ENCODE measurements around the gene ANGPTL2. TPM values are rescaled to one million over a fixed set of nuclear protein-coding genes. Genes with fewer than 3 reads are reported as not detected.

ANGPTL2 gene
- total and polyA plus RNA-seq, 2 experiments from 2014 or later = 3.0 to 5.8 TPM

DNA sequence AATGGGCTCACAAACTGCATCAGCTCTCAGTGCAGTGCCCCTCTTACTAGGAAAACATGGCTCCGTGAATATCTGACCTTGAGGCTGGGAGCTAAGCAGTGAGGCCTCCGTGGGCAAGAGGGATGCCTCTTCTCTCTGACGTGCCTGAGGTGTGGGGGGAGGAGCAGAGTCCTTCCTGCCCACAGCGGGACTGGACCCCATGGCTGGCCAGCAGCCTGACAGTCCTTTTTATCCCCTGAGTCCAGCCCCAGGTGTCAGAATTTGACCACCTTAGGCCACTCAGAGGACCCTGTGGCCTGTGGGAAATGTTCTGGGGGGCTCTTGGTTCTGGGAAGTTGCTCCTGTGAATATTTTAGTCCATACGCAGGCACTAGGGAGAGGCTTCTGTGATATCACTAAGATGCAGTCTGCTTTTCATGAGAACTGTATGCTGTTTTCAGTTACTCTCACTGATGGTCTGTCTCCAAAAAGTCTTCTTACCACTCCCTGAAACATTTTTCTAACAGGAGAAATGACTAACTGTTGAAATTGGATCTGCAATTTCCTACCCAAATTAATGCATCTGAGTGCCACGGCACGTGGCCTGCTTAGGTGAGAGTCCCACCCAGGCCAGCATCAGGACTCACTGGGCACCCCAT lies 23.4 kb downstream of the ANGPTL2 start:
- TF ChIP-seq, protein P1, sequence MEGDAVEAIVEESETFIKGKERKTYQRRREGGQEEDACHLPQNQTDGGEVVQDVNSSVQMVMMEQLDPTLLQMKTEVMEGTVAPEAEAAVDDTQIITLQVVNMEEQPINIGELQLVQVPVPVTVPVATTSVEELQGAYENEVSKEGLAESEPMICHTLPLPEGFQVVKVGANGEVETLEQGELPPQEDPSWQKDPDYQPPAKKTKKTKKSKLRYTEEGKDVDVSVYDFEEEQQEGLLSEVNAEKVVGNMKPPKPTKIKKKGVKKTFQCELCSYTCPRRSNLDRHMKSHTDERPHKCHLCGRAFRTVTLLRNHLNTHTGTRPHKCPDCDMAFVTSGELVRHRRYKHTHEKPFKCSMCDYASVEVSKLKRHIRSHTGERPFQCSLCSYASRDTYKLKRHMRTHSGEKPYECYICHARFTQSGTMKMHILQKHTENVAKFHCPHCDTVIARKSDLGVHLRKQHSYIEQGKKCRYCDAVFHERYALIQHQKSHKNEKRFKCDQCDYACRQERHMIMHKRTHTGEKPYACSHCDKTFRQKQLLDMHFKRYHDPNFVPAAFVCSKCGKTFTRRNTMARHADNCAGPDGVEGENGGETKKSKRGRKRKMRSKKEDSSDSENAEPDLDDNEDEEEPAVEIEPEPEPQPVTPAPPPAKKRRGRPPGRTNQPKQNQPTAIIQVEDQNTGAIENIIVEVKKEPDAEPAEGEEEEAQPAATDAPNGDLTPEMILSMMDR (IDR thresholded peaks at IDR 0.05; ENCODE audit: low read depth, low read length) = no peak
- no peak for DNase-seq (ENCODE audit: low read depth in 1 of 2, low spot score in 1 of 2)
- H3K9me3 ChIP-seq (ENCODE audit: low read depth) = no peaks in the 10 kb centered on the region
- H3K27ac ChIP-seq = no peak overlapping the region
- H3K27me3 ChIP-seq = no peaks in the 10 kb centered on the region
- H3K36me3 ChIP-seq = no peaks in the 10 kb centered on the region
- no peak overlapping the region for H3K4me3 ChIP-seq
- H3K4me1 ChIP-seq (ENCODE audit: low read depth) = peaks cover 1% of the 10 kb centered on the region

DNA sequence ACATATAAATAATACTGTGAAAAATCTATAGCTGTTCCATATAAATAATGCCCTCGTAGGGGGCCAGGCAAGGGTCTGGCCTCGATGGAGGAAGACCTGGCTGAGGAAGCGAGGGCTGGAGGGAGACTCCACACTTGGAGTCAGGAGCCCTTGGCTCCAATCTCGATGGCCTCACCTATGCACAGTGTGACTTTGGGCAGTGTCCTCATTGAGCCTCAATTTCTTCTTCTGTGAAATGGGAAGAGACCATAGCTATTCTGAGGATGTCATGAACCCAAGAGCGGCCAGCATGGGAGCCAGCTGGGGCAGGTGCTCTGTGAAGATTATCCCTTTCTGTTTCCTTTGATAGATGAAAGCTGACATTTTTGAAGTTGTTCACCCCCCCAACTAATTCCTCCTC lies 24.8 kb downstream of the ANGPTL2 start:
- no peak for DNase-seq (ENCODE audit: low read depth in 1 of 2, low spot score in 1 of 2)
- H3K4me3 ChIP-seq = no peak overlapping the region
- no peaks in the 10 kb centered on the region for H3K4me1 ChIP-seq (ENCODE audit: low read depth)
- TF ChIP-seq, protein P1 (IDR thresholded peaks at IDR 0.05; ENCODE audit: low read depth, low read length) = no peak
- H3K27me3 ChIP-seq = no peaks in the 10 kb centered on the region
- no peaks in the 10 kb centered on the region for H3K9me3 ChIP-seq (ENCODE audit: low read depth)
- H3K27ac ChIP-seq = no peak overlapping the region
- H3K36me3 ChIP-seq = no peaks in the 10 kb centered on the region

DNA sequence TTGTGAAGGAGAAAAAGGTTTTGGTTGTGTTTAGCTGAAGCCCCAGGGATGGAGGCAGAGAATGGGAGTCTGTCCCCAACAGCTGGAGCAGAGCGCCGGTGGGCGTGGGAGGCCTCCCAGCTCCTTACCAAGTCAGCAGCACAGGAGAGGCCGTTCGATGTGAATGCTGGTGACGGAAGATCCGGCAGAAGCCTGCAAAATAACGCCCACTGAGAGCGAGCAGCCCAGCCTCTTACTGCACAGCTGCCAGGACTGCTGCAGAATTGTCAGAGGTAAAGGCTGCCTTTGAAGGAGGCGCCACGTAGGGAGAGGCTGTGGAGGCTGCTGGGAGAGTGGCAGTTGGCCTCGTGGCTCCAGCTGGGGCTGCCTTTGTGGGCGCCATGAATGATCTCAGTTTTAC lies 26.2 kb downstream of the ANGPTL2 start:
- Histone ChIP-seq H3K27me3 (no peaks in the 10 kb centered on the region), H3K4me1 (ENCODE audit: low read depth) (no peaks in the 10 kb centered on the region), H3K4me3 (no peak overlapping the region), H3K9me3 (ENCODE audit: low read depth) (no peaks in the 10 kb centered on the region), H3K36me3 (no peaks in the 10 kb centered on the region), H3K27ac (no peak overlapping the region)
- DNase-seq (ENCODE audit: low read depth in 1 of 2, low spot score in 1 of 2) = peak in 1 of 2 donors; percentile 53
- TF ChIP-seq, protein P1 (IDR thresholded peaks at IDR 0.05; ENCODE audit: low read depth, low read length) = no peak

DNA sequence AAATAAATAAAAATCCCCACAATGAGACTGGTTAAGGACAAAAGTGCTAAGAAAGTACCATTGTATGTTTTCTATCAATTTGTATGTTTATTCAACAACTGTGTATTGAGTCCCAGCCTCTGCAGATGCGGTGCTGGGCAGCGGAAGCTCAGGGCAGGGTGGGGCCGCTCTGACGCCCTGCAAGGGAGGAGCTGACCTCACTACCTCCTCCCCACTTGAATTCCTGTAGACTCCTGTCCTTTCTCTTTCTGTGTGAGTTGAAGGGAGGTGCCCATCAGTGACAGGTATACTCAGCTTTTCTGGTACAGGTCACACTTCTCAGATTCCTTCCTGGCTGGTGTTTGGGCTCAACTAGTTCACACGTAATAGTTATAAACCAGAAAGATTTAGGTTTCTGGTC lies 27.0 kb downstream of the ANGPTL2 start:
- TF ChIP-seq, protein P1 (IDR thresholded peaks at IDR 0.05; ENCODE audit: low read depth, low read length) = no peak
- DNase-seq (ENCODE audit: low read depth in 1 of 2, low spot score in 1 of 2) = no peak
- no peak overlapping the region for H3K4me3 ChIP-seq
- H3K27me3 ChIP-seq = no peaks in the 10 kb centered on the region
- no peaks in the 10 kb centered on the region for H3K36me3 ChIP-seq
- no peaks in the 10 kb centered on the region for H3K4me1 ChIP-seq (ENCODE audit: low read depth)
- no peak overlapping the region for H3K27ac ChIP-seq
- H3K9me3 ChIP-seq (ENCODE audit: low read depth) = no peaks in the 10 kb centered on the region

DNA sequence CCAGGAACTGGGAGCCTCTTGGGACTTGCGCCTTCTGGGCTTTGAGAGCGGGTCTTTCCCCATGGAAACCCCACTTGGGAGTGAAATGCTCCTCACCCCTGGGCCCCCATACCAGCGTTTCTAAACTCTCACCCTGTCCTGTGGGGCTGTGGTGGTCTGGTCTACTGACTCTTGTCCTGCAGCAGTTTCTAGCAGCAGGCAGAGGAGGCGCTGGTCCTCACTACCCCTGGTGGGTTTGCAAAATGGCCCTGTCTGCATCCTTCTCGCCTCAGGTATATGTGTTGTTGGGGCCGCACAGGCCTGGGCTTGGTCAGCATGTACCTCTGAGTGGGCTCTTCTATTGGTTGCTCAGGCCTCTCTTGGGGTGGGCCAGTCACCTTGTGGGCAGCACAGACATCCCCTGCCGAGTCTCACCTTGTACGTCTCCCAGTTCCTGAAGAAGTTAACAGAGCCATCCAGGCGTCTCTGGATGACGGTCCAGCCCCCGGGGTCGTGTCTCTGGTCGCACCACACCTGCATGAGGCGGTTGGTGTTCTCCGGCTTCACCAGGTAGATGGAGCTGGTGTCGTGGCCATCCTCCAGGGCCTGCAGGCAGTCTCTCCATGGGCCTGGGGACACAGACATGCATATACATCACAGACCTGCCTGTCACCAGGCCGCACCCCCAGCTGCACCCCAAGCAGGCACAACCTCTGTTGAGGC lies 29.0 kb downstream of the ANGPTL2 start:
- no peak for DNase-seq (ENCODE audit: low read depth in 1 of 2, low spot score in 1 of 2)
- Histone ChIP-seq H3K27me3 (no peaks in the 10 kb centered on the region), H3K4me3 (no peak overlapping the region)

More for the DNA sequence above, 29.0 kb downstream of the ANGPTL2 start:
- Histone ChIP-seq H3K27ac (no peak overlapping the region), H3K9me3 (ENCODE audit: low read depth) (no peaks in the 10 kb centered on the region), H3K36me3 (no peaks in the 10 kb centered on the region), H3K4me1 (ENCODE audit: low read depth) (no peaks in the 10 kb centered on the region)
- TF ChIP-seq, protein P1 (IDR thresholded peaks at IDR 0.05; ENCODE audit: low read depth, low read length) = no peak

All from cardiac muscle cell (in vitro differentiated cells and primary cell).